GM21825 (cell line): ENCODE measurements around the gene BAHD1.

Experiments used
- ATAC-seq: cut with Tn5 transposase; IDR thresholded peaks from one replicate; pipeline ENCODE4 v1.9.1; 2021; ENCODE audit warnings: mild to moderate bottlenecking, moderate library complexity; ENCODE audit not compliant: unreplicated experiment

The BAHD1 gene

GRCh38 chr15:40464595-40465185, 23.9 kb downstream of the BAHD1 start:
- no peak for ATAC-seq

- no peak for ATAC-seq
Measured at GRCh38 chr15:40465939-40466338, 25.2 kb downstream of the BAHD1 start.

GRCh38 chr15:40466426-40467260, 25.9 kb downstream of the BAHD1 start:
- ATAC-seq, result no peak

GRCh38 chr15:40467261-40467615, 26.5 kb downstream of the BAHD1 start:
- no peak for ATAC-seq

- ATAC-seq, result no peak
Measured at GRCh38 chr15:40468898-40469331, 28.2 kb downstream of the BAHD1 start.

- ATAC-seq, result no peak
Measured at GRCh38 chr15:40469776-40470390, 29.1 kb downstream of the BAHD1 start.

GRCh38 chr15:40470423-40471104, 29.8 kb downstream of the BAHD1 start, which contains the start of gene CHST14:
CHST14 (plus strand) TSS chr15:40470984; CDS start chr15:40471214, 230 bp downstream.
- ATAC-seq, result peak; percentile 66

GRCh38 chr15:40471105-40471807, 30.5 kb downstream of the BAHD1 start:
- peak; percentile 38 for ATAC-seq

- peak; percentile 17 for ATAC-seq
Measured at GRCh38 chr15:40471808-40472150, 31.0 kb downstream of the BAHD1 start.

- ATAC-seq, result no peak
Measured at GRCh38 chr15:40472171-40472727, 31.5 kb downstream of the BAHD1 start.

GRCh38 chr15:40474581-40474980, 33.8 kb downstream of the BAHD1 start:
- ATAC-seq, result no peak

- ATAC-seq, result no peak
Measured at GRCh38 chr15:40477642-40478327, 37.0 kb downstream of the BAHD1 start.

GRCh38 chr15:40479024-40479423, 38.3 kb downstream of the BAHD1 start:
- no peak for ATAC-seq

- ATAC-seq, result no peak
Measured at GRCh38 chr15:40481341-40482074, 40.8 kb downstream of the BAHD1 start.

- no peak for ATAC-seq
Measured at GRCh38 chr15:40483919-40484318, 43.2 kb downstream of the BAHD1 start.

- ATAC-seq, result no peak
Measured at GRCh38 chr15:40486066-40486770, 45.5 kb downstream of the BAHD1 start.

GRCh38 chr15:40487816-40488682, 47.3 kb downstream of the BAHD1 start:
- ATAC-seq, result no peak
